Liver (tissue), 9 donors: ENCODE results near the gene C11orf68. TPM values are rescaled to one million over a fixed set of nuclear protein-coding genes. Genes with fewer than 3 reads are reported as not detected.

ENCODE experiments used
- DNase-seq: peaks from one replicate; pipeline ENCODE4 v3.0.0-alpha.2; 2017; ENCODE audit warnings: low spot score
- H3K27ac ChIP-seq, 2 donors: one replicate each; pipeline ENCODE4 v1.7.0; 2013; ENCODE audit warnings: inconsistent platforms in 2 of 2, low read length in 2 of 2, control low read depth in 1 of 2, low read depth in 1 of 2, mild to moderate bottlenecking in 1 of 2
- H3K27me3 ChIP-seq, 4 donors: one replicate each; pipeline versions ENCODE4 v1.6.1 to v1.7.0; 2013; ENCODE audit warnings: low read length in 3 of 4, inconsistent platforms in 1 of 4, mild to moderate bottlenecking in 1 of 4, moderate library complexity in 1 of 4; ENCODE audit not compliant: control insufficient read depth in 4 of 4, insufficient read depth in 4 of 4
- H3K36me3 ChIP-seq, 4 donors: one replicate each; pipeline versions ENCODE4 v1.6.1 to v1.7.0; 2013; ENCODE audit warnings: low read length in 3 of 4, mild to moderate bottlenecking in 3 of 4, low read depth in 1 of 4, moderate library complexity in 1 of 4; ENCODE audit not compliant: control insufficient read depth in 4 of 4, insufficient read depth in 3 of 4
- H3K4me1 ChIP-seq, 4 donors: one replicate each; pipeline versions ENCODE4 v1.6.1 to v1.7.0; 2013; ENCODE audit warnings: low read length in 3 of 4, mild to moderate bottlenecking in 3 of 4, moderate library complexity in 1 of 4; ENCODE audit not compliant: control insufficient read depth in 4 of 4, insufficient read depth in 4 of 4
- H3K4me3 ChIP-seq, 3 donors: one replicate each; pipeline versions ENCODE4 v1.6.1 to v1.7.0; 2013; ENCODE audit warnings: low read length in 3 of 3, control low read depth in 1 of 3, low read depth in 1 of 3, mild to moderate bottlenecking in 1 of 3
- H3K9ac ChIP-seq, 2 donors: one replicate each; pipeline ENCODE4 v1.7.0; 2013; ENCODE audit warnings: low read length in 2 of 2, mild to moderate bottlenecking in 2 of 2, moderate library complexity in 2 of 2, control low read depth in 1 of 2, low read depth in 1 of 2
- H3K9me3 ChIP-seq, 4 donors: one replicate each; pipeline versions ENCODE4 v1.6.1 to v1.7.0; 2013; ENCODE audit warnings: low read length in 3 of 4; ENCODE audit not compliant: control insufficient read depth in 4 of 4
- FOXA1 ChIP-seq: IDR thresholded peaks from 2 replicates; pipeline ENCODE4 v1.6.1; 2016; ENCODE audit warnings: antibody characterized with exemption
- FOXA2 ChIP-seq: IDR thresholded peaks from 2 replicates; pipeline ENCODE4 v1.6.1; 2016; ENCODE audit warnings: antibody characterized with exemption
- GABPA ChIP-seq, 2 donors: IDR thresholded peaks in 1 of 2; conservative IDR thresholded peaks in 1 of 2; 2 replicates each; pipeline ENCODE4 v1.6.1; 2016; ENCODE audit warnings: antibody characterized with exemption in 2 of 2, mild to moderate bottlenecking in 1 of 2, moderate library complexity in 1 of 2
- HNF4A ChIP-seq, 2 donors: conservative IDR thresholded peaks; 2 replicates each; pipeline ENCODE4 v1.6.1; 2016; ENCODE audit warnings: antibody characterized with exemption in 2 of 2, mild to moderate bottlenecking in 2 of 2
- HNF4G ChIP-seq: IDR thresholded peaks from 2 replicates; pipeline ENCODE4 v1.6.1; 2016; ENCODE audit warnings: antibody characterized with exemption
- JUND ChIP-seq, 2 donors: IDR thresholded peaks; 2 replicates each; pipeline ENCODE4 v1.6.1; 2016; ENCODE audit warnings: antibody characterized with exemption in 2 of 2
- NR2F2 ChIP-seq: IDR thresholded peaks from 2 replicates; pipeline ENCODE4 v1.6.1; 2016; ENCODE audit warnings: antibody characterized with exemption
- RAD21 ChIP-seq, 2 donors: IDR thresholded peaks; 2 replicates each; pipeline ENCODE4 v1.6.1; 2016; ENCODE audit warnings: antibody characterized with exemption in 2 of 2, mild to moderate bottlenecking in 2 of 2
- SP1 ChIP-seq: IDR thresholded peaks from 2 replicates; pipeline ENCODE4 v1.6.1; 2018; ENCODE audit warnings: antibody characterized with exemption, mild to moderate bottlenecking
- TAF1 ChIP-seq: conservative IDR thresholded peaks from 2 replicates; pipeline ENCODE4 v1.6.1; 2016; ENCODE audit warnings: antibody characterized with exemption, mild to moderate bottlenecking
- YY1 ChIP-seq: IDR thresholded peaks from 2 replicates; pipeline ENCODE4 v1.6.1; 2016; ENCODE audit warnings: antibody characterized with exemption, mild to moderate bottlenecking
- WGBS: extraction: QIAGEN DNeasy Blood & Tissue Kit; methylation state at CpG from one replicate; pipeline ENCODE4 v1.1.7; 2013; 5-methylcytosine and 5-hydroxymethylcytosine counted together
- polyA plus RNA-seq, 2 donors: library from polyadenylated mRNA; stranded (reverse) in 1 of 2; unstranded in 1 of 2; fragments of 200-250 nt in 1 of 2; fragments of >200 nt in 1 of 2; fragmentation: Nextera tagmentation in 1 of 2; extraction: Ambion mirVana in 1 of 2; gene quantifications; one replicate each; pipeline versions ENCODE4 v1.2.1 to v1.2.3, GENCODE V29; 2013 to 2015
- total RNA-seq, 2 donors: library from RNA; depleted of rRNA; stranded (reverse); fragments of >200 nt; gene quantifications; one replicate each; pipeline ENCODE4 v1.2.3, GENCODE V29; 2014
- TF ChIP-seq, protein P1 (sequence below): fragments of 150-350 bp; IDR thresholded peaks from 2 replicates; pipeline ENCODE4 v1.5.1; 2017; ENCODE audit warnings: improper control_type of control experiment, low read depth, low read length; ENCODE audit not compliant: missing input control
- TF ChIP-seq, protein P2 (sequence below): IDR thresholded peaks from 2 replicates; pipeline ENCODE4 v1.6.1; 2016; ENCODE audit warnings: antibody characterized with exemption
- TF ChIP-seq, protein P3 (sequence below): IDR thresholded peaks from 2 replicates; pipeline ENCODE4 v1.6.1; 2016; ENCODE audit warnings: antibody characterized with exemption
- TF ChIP-seq, protein P4 (sequence below): IDR thresholded peaks from 2 replicates; pipeline ENCODE4 v1.6.1; 2016; ENCODE audit warnings: antibody characterized with exemption
- donor health status: healthy.
- donor health status: healthy.
- donor health status: healthy.
- donor health status: healthy.
- donor health status: healthy.

The C11orf68 gene
- total and polyA plus RNA-seq, 4 donors: 4.4 to 15.4 (median 11.2) TPM

DNA sequence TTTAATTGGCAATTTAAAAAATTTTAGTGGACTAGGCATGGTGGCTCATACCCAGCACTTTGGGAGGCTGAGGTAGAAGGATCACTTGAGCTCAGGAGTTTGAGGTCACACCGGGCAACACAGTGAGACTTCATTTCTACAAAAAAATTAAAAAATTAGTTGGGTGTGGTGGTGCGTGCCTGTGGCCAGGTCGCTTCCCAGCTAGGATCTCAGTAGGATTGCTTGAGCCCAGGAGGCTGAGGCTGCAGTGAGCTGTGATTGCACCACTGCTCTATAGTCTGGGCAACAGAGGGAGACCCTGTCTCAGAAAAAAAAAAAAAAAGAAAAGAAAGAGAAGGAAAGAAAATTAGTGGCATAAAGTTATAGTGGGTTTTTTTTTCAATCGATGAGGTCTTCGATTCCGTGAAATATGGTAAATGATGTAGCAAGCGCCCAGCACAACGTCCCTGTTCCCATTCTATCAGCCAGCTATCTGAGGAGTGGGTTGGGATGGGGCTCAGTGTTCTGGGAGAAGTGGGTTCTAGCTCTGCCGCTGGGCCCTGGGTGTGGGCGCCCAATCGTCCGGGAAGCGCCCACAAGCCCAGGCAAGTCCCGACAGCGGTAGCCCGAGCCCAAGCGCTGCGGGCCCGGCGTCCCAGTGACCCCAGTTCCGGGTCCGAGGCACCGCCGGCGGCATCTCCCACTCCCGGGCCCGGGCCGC is 20.1 kb downstream of the C11orf68 start:
- H3K27ac ChIP-seq: no peak overlapping the region
- H3K27me3 ChIP-seq: no peaks in the 10 kb centered on the region
- DNase-seq: no peak
- H3K4me1 ChIP-seq: peaks cover 0 to 16% (median 10%) of the 10 kb centered on the region in 4 donors
- H3K4me3 ChIP-seq: peak overlapping the region in 1 of 3 donors; percentile 44
- H3K36me3 ChIP-seq: peaks cover 0 to 1% (median 0%) of the 10 kb centered on the region in 4 donors
- WGBS: 25% methylated on average over 28 of the region's 28 CpGs
- TF ChIP-seq, protein P1, sequence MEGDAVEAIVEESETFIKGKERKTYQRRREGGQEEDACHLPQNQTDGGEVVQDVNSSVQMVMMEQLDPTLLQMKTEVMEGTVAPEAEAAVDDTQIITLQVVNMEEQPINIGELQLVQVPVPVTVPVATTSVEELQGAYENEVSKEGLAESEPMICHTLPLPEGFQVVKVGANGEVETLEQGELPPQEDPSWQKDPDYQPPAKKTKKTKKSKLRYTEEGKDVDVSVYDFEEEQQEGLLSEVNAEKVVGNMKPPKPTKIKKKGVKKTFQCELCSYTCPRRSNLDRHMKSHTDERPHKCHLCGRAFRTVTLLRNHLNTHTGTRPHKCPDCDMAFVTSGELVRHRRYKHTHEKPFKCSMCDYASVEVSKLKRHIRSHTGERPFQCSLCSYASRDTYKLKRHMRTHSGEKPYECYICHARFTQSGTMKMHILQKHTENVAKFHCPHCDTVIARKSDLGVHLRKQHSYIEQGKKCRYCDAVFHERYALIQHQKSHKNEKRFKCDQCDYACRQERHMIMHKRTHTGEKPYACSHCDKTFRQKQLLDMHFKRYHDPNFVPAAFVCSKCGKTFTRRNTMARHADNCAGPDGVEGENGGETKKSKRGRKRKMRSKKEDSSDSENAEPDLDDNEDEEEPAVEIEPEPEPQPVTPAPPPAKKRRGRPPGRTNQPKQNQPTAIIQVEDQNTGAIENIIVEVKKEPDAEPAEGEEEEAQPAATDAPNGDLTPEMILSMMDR: no peak
- TF ChIP-seq RAD21 (IDR thresholded peaks at IDR 0.05) (no peak), TAF1 (no peak), SP1 (no peak), FOXA2 (no peak), HNF4G (no peak), GABPA (IDR thresholded peaks at IDR 0.05 in 1 of 2, conservative IDR thresholded peaks at IDR 0.05 in 1 of 2) (no peak), HNF4A (conservative IDR thresholded peaks at IDR 0.05) (no peak), NR2F2 (no peak), YY1 (no peak)
- TF ChIP-seq, protein P2, sequence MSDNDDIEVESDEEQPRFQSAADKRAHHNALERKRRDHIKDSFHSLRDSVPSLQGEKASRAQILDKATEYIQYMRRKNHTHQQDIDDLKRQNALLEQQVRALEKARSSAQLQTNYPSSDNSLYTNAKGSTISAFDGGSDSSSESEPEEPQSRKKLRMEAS: no peak
- TF ChIP-seq, protein P3, sequence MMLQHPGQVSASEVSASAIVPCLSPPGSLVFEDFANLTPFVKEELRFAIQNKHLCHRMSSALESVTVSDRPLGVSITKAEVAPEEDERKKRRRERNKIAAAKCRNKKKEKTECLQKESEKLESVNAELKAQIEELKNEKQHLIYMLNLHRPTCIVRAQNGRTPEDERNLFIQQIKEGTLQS: no peak
- no peak overlapping the region for H3K9ac ChIP-seq
- no peaks in the 10 kb centered on the region for H3K9me3 ChIP-seq

DNA sequence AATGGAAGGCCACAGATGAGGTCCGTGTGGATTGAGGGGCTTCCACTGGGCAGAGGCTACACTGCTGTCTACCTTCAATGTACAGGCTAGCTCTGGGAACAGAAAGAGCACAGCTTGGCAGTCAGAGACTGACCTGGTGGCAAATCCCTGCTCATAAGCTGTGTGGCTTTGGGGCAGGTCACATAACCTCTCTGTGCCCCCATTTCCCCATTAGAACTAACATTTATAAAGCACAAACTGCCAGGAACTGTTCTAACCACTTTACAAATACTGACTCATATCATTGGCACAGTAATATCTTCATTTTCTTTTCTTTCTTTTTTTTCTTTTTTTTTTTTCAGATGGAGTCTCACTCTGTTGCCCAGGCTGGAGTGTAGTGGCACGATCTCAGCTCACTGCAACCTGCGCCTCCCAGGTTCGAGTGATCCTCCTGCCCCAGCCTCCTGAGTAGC is 21.8 kb downstream of the C11orf68 start:
- H3K9me3 ChIP-seq: no peaks in the 10 kb centered on the region
- peaks cover 0 to 1% (median 0%) of the 10 kb centered on the region in 4 donors for H3K36me3 ChIP-seq
- H3K27me3 ChIP-seq: no peaks in the 10 kb centered on the region
- TF ChIP-seq JUND (IDR thresholded peaks at IDR 0.05) (no peak), FOXA1 (no peak), NR2F2 (no peak), TAF1 (no peak), GABPA (IDR thresholded peaks at IDR 0.05 in 1 of 2, conservative IDR thresholded peaks at IDR 0.05 in 1 of 2) (no peak), YY1 (no peak), SP1 (no peak)
- TF ChIP-seq, protein P3: no peak
- TF ChIP-seq, protein P1: no peak
- TF ChIP-seq, protein P4, sequence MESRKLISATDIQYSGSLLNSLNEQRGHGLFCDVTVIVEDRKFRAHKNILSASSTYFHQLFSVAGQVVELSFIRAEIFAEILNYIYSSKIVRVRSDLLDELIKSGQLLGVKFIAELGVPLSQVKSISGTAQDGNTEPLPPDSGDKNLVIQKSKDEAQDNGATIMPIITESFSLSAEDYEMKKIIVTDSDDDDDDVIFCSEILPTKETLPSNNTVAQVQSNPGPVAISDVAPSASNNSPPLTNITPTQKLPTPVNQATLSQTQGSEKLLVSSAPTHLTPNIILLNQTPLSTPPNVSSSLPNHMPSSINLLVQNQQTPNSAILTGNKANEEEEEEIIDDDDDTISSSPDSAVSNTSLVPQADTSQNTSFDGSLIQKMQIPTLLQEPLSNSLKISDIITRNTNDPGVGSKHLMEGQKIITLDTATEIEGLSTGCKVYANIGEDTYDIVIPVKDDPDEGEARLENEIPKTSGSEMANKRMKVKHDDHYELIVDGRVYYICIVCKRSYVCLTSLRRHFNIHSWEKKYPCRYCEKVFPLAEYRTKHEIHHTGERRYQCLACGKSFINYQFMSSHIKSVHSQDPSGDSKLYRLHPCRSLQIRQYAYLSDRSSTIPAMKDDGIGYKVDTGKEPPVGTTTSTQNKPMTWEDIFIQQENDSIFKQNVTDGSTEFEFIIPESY: no peak
- TF ChIP-seq, protein P2: no peak
- no peak overlapping the region for H3K27ac ChIP-seq
- 93% methylated on average over 4 of the region's 4 CpGs for whole genome bisulfite sequencing
- H3K4me1 ChIP-seq: peaks cover 0 to 24% (median 12%) of the 10 kb centered on the region in 4 donors
- H3K4me3 ChIP-seq: no peak overlapping the region
- DNase-seq: no peak
- H3K9ac ChIP-seq: no peak overlapping the region
